ENCODE data around the gene ZNF681. TPM values are rescaled to one million over a fixed set of nuclear protein-coding genes. Genes with fewer than 3 reads are reported as not detected.

The ZNF681 gene
- total RNA-seq = 0.39 and 0.43 TPM in 2 replicates

GRCh38 chr19:23758187-23759074, at the start of gene ZNF681:
TSS of gene ZNF681 (minus strand) at chr19:23758891. CDS start at chr19:23758749, 142 bp downstream.

Other genes starting within 250 kb of the ZNF681 start
- 3.8 and 4.4 TPM in 2 replicates for gene ZNF675, start 71.7 kb downstream of the ZNF681 start, total RNA-seq
- gene ZNF726, start 156.0 kb upstream of the ZNF681 start, total RNA-seq = 1.4 and 2.2 TPM in 2 replicates

All from smooth muscle cell of the pulmonary artery (primary cell).